Urinary bladder (tissue), 4 donors: ENCODE results near the gene CRIM1. TPM values are rescaled to one million over a fixed set of nuclear protein-coding genes. Genes with fewer than 3 reads are reported as not detected.

Source experiments
- DNase-seq: peaks from one replicate; pipeline ENCODE4 v3.0.0-alpha.2; 2015; ENCODE audit errors: extremely low spot score
- H3K27ac ChIP-seq: one replicate; pipeline ENCODE4 v1.5.1; 2013; ENCODE audit warnings: low read depth, mild to moderate bottlenecking, moderate library complexity
- H3K36me3 ChIP-seq: one replicate; pipeline ENCODE4 v1.6.1; 2013; ENCODE audit warnings: mild to moderate bottlenecking, moderate library complexity; ENCODE audit not compliant: insufficient read depth
- H3K4me1 ChIP-seq: one replicate; pipeline ENCODE4 v1.6.1; 2013; ENCODE audit warnings: mild to moderate bottlenecking, moderate library complexity; ENCODE audit not compliant: insufficient read depth
- H3K4me3 ChIP-seq: one replicate; pipeline ENCODE4 v1.5.1; 2013; ENCODE audit warnings: low read depth, low read length
- whole genome bisulfite sequencing: extraction: QIAGEN DNeasy Blood & Tissue Kit; methylation state at CpG from one replicate; pipeline ENCODE4 v1.1.7; 2013; 5-methylcytosine and 5-hydroxymethylcytosine counted together
- polyA plus RNA-seq: library from polyadenylated mRNA; stranded (reverse); fragments of 200-250 nt; gene quantifications from one replicate; pipeline ENCODE4 v1.2.3, GENCODE V29; 2013
- total RNA-seq: library from RNA; depleted of rRNA; stranded (reverse); fragments of >200 nt; gene quantifications from one replicate; pipeline ENCODE4 v1.2.3, GENCODE V29; 2014
- donor health status: healthy with polysubstance abuse.
- donor health status: healthy.

Gene CRIM1
- total and polyA plus RNA-seq, 2 donors = 36.6 to 78.0 TPM

GRCh38 chr2:36493306-36493705 is 137.7 kb downstream of the CRIM1 start:
- Histone ChIP-seq H3K4me1 (no peaks in the 10 kb centered on the region), H3K4me3 (no peak overlapping the region), H3K27ac (no peak overlapping the region), H3K36me3 (peaks cover 4% of the 10 kb centered on the region)
- no peak for DNase-seq

- H3K4me1 ChIP-seq = no peaks in the 10 kb centered on the region
- no peak overlapping the region for H3K27ac ChIP-seq
- no peak overlapping the region for H3K4me3 ChIP-seq
- 77% methylated on average over 3 of the region's 3 CpGs for WGBS
- no peak for DNase-seq
- peaks cover 6% of the 10 kb centered on the region for H3K36me3 ChIP-seq
These were observed 142.1 kb downstream of the CRIM1 start for GRCh38 chr2:36497570-36498163.

GRCh38 chr2:36499128-36499820 is 143.7 kb downstream of the CRIM1 start:
- Histone ChIP-seq H3K4me1 (no peaks in the 10 kb centered on the region), H3K36me3 (peaks cover 6% of the 10 kb centered on the region), H3K27ac (no peak overlapping the region), H3K4me3 (no peak overlapping the region)
- DNase-seq = no peak
- 92% methylated on average over 6 of the region's 6 CpGs for WGBS

- no peak overlapping the region for H3K4me3 ChIP-seq
- DNase-seq = no peak
- WGBS = 96% methylated on average over 7 of the region's 7 CpGs
- no peaks in the 10 kb centered on the region for H3K4me1 ChIP-seq
- peaks cover 4% of the 10 kb centered on the region for H3K36me3 ChIP-seq
- H3K27ac ChIP-seq = no peak overlapping the region
These were observed 144.5 kb downstream of the CRIM1 start for GRCh38 chr2:36500072-36500471.

GRCh38 chr2:36502081-36502480 is 146.5 kb downstream of the CRIM1 start:
- Histone ChIP-seq H3K27ac (no peak overlapping the region), H3K4me3 (no peak overlapping the region), H3K36me3 (peaks cover 4% of the 10 kb centered on the region), H3K4me1 (no peaks in the 10 kb centered on the region)
- DNase-seq = no peak
- WGBS = 86% methylated on average over 4 of the region's 4 CpGs

GRCh38 chr2:36507408-36507812 is 151.8 kb downstream of the CRIM1 start:
- Histone ChIP-seq H3K4me3 (no peak overlapping the region), H3K36me3 (peaks cover 2% of the 10 kb centered on the region)
- DNase-seq = no peak

GRCh38 chr2:36509075-36509474 is 153.5 kb downstream of the CRIM1 start:
- 92% methylated on average over 6 of the region's 6 CpGs for WGBS
- Histone ChIP-seq H3K27ac (no peak overlapping the region), H3K4me3 (no peak overlapping the region), H3K36me3 (no peaks in the 10 kb centered on the region), H3K4me1 (no peaks in the 10 kb centered on the region)
- DNase-seq = no peak

More at GRCh38 chr2:36507408-36507812, 151.8 kb downstream of the CRIM1 start:
- Histone ChIP-seq H3K27ac (no peak overlapping the region), H3K4me1 (no peaks in the 10 kb centered on the region)

GRCh38 chr2:36511858-36512603 is 156.5 kb downstream of the CRIM1 start:
- Histone ChIP-seq H3K36me3 (no peaks in the 10 kb centered on the region), H3K27ac (no peak overlapping the region), H3K4me1 (no peaks in the 10 kb centered on the region), H3K4me3 (no peak overlapping the region)
- 92% methylated on average over 9 of the region's 9 CpGs for WGBS
- no peak for DNase-seq

GRCh38 chr2:36512705-36513104 is 157.1 kb downstream of the CRIM1 start:
- Histone ChIP-seq H3K4me1 (no peaks in the 10 kb centered on the region), H3K36me3 (no peaks in the 10 kb centered on the region), H3K4me3 (no peak overlapping the region), H3K27ac (no peak overlapping the region)
- DNase-seq = no peak
- WGBS = 75% methylated on average over 3 of the region's 3 CpGs

- no peaks in the 10 kb centered on the region for H3K36me3 ChIP-seq
- H3K4me1 ChIP-seq = no peaks in the 10 kb centered on the region
- over 99% methylated on average over 2 of the region's 2 CpGs for WGBS
- H3K4me3 ChIP-seq = no peak overlapping the region
- no peak for DNase-seq
- H3K27ac ChIP-seq = no peak overlapping the region
These were observed 158.1 kb downstream of the CRIM1 start for GRCh38 chr2:36513661-36514060.

- 95% methylated on average over 7 of the region's 7 CpGs for WGBS
- Histone ChIP-seq H3K27ac (no peak overlapping the region), H3K4me1 (no peaks in the 10 kb centered on the region), H3K4me3 (no peak overlapping the region), H3K36me3 (no peaks in the 10 kb centered on the region)
- no peak for DNase-seq
These were observed 160.0 kb downstream of the CRIM1 start for GRCh38 chr2:36515538-36515937.

GRCh38 chr2:36516136-36516870 is 160.7 kb downstream of the CRIM1 start:
- no peaks in the 10 kb centered on the region for H3K36me3 ChIP-seq
- H3K4me1 ChIP-seq = no peaks in the 10 kb centered on the region
- H3K27ac ChIP-seq = no peak overlapping the region
- no peak overlapping the region for H3K4me3 ChIP-seq
- WGBS = 78% methylated on average over 8 of the region's 8 CpGs
- DNase-seq = no peak

- Histone ChIP-seq H3K4me3 (no peak overlapping the region), H3K36me3 (peaks cover 2% of the 10 kb centered on the region), H3K4me1 (no peaks in the 10 kb centered on the region), H3K27ac (no peak overlapping the region)
- 96% methylated on average over 4 of the region's 4 CpGs for WGBS
- no peak for DNase-seq
These were observed 164.9 kb downstream of the CRIM1 start for GRCh38 chr2:36520431-36520830.
